Upper lobe of left lung (tissue), 4 donors: Measurements from ENCODE around the gene PDLIM5.

ENCODE experiments used
- EP300 ChIP-seq, 4 donors: sonication (generic); formaldehyde crosslinking; IDR thresholded peaks; one replicate each; pipeline ENCODE4 v1.5.1; 2017; ENCODE audit warnings: antibody characterized with exemption in 4 of 4, control low read depth in 2 of 4
- POLR2A ChIP-seq, 4 donors: fragments of 450-650 bp; IDR thresholded peaks; one replicate each; pipeline ENCODE4 v1.5.1; 2016 to 2017; ENCODE audit warnings: antibody characterized with exemption in 4 of 4, mild to moderate bottlenecking in 2 of 4
- TF ChIP-seq, protein P1 (sequence below), 6 experiments: fragments of 450-650 bp in 4 of 6; fragments of 200-600 bp in 2 of 6; sonication (generic) in 2 of 6; IDR thresholded peaks; one replicate each; pipeline ENCODE4 v1.5.1; 2016 to 2019; ENCODE audit warnings: antibody characterized with exemption in 6 of 6

DNA sequence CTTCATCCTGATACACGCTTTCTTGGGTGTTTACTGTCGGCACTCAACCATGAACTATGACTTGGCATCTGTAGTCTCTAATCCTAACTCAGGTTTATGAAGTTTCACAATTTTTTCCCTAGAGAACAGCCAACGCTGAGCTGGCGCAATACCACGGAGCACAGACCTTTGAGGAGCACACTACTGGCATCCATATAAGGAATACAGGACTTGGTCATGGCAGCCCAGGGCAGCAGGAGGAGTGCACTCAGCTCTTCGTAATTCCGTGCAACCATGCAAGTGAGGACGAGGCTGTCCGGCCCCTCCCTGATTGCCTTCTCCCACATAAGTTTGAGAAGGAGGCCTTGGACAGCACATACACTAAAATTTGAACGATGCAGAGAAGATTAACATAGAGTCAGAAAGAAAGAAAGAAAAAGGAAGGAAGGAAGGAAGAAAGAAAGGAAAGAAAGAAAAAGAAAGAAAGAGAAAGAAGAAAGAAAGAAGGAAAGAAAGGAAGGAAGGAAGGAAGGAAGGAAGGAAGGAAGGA, 41.0 kb upstream of the PDLIM5 start:
- TF ChIP-seq, protein P1, sequence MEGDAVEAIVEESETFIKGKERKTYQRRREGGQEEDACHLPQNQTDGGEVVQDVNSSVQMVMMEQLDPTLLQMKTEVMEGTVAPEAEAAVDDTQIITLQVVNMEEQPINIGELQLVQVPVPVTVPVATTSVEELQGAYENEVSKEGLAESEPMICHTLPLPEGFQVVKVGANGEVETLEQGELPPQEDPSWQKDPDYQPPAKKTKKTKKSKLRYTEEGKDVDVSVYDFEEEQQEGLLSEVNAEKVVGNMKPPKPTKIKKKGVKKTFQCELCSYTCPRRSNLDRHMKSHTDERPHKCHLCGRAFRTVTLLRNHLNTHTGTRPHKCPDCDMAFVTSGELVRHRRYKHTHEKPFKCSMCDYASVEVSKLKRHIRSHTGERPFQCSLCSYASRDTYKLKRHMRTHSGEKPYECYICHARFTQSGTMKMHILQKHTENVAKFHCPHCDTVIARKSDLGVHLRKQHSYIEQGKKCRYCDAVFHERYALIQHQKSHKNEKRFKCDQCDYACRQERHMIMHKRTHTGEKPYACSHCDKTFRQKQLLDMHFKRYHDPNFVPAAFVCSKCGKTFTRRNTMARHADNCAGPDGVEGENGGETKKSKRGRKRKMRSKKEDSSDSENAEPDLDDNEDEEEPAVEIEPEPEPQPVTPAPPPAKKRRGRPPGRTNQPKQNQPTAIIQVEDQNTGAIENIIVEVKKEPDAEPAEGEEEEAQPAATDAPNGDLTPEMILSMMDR (IDR thresholded peaks at IDR 0.05) = no peak
- no peak for TF ChIP-seq EP300 (IDR thresholded peaks at IDR 0.05)
- no peak for TF ChIP-seq POLR2A (IDR thresholded peaks at IDR 0.05)
